H1 (cell line): ENCODE measurements around the gene RERE. TPM values are rescaled to one million over a fixed set of nuclear protein-coding genes. Genes with fewer than 3 reads are reported as not detected.

Experiments
- CTCF ChIA-PET: fragments of 300-600 bp; sonication (Branson Sonifier 250); formaldehyde crosslinking; loops from one replicate; lab custom pipeline; 2021; ENCODE audit not compliant: partially characterized antibody; lab: Charles Lee
- POLR2A ChIA-PET: fragments of 300-600 bp; sonication (Branson Sonifier 250); formaldehyde crosslinking; loops from one replicate; lab custom pipeline; 2021; ENCODE audit warnings: inconsistent platforms; ENCODE audit not compliant: partially characterized antibody; lab: Charles Lee
- DNase-seq, 2 experiments: peaks; one replicate each; pipeline versions ENCODE4 v3.0.0 to v3.0.0-alpha.2; 2010 to 2022; ENCODE audit warnings: low spot score in 2 of 2, low read depth in 1 of 2, mixed read lengths in 1 of 2
- FAIRE-seq: peaks from 2 replicates; lab custom pipeline; 2011; peaks lifted over from hg19 to GRCh38; lab: Jason Lieb, UNC
- H2AFZ ChIP-seq: 2 replicates; pipeline ENCODE4 v1.8.1; 2012; ENCODE audit warnings: low read length, inconsistent platforms
- H2AK5ac ChIP-seq: 2 replicates; pipeline ENCODE4 v1.6.1; 2013; ENCODE audit warnings: low read depth, low read length
- H2BK120ac ChIP-seq: replicated peaks from 2 replicates; pipeline ENCODE3; 2013; ENCODE audit warnings: low read depth, low read length, inconsistent platforms
- H2BK12ac ChIP-seq: 2 replicates; pipeline ENCODE4 v1.6.1; 2013; ENCODE audit warnings: low read depth, low read length
- H2BK15ac ChIP-seq: 2 replicates; pipeline ENCODE4 v1.6.1; 2013; ENCODE audit warnings: low read length
- H2BK20ac ChIP-seq: 2 replicates; pipeline ENCODE4 v1.6.1; 2013; ENCODE audit warnings: low read length
- H2BK5ac ChIP-seq: 2 replicates; pipeline ENCODE4 v1.6.1; 2013; ENCODE audit warnings: low read depth, low read length
- H3K14ac ChIP-seq: 2 replicates; pipeline ENCODE4 v1.6.1; 2013; ENCODE audit warnings: inconsistent platforms; ENCODE audit not compliant: insufficient read length
- H3K18ac ChIP-seq: 2 replicates; pipeline ENCODE4 v1.6.1; 2013; ENCODE audit warnings: low read length; ENCODE audit errors: extremely low read depth
- H3K23ac ChIP-seq: 2 replicates; pipeline ENCODE4 v1.6.1; 2013; ENCODE audit warnings: inconsistent platforms; ENCODE audit not compliant: insufficient read length
- H3K23me2 ChIP-seq: 2 replicates; pipeline ENCODE4 v1.6.1; 2013; ENCODE audit warnings: low read depth, low read length
- H3K27ac ChIP-seq: 2 replicates; pipeline ENCODE4 v1.6.1; 2011; ENCODE audit warnings: low read depth, low read length, inconsistent platforms
- H3K27me3 ChIP-seq, 4 experiments: replicated peaks in 1 of 4; 1 replicate in 1 of 4; 2 replicates in 3 of 4; pipeline versions ENCODE4 v1.6.1 to v1.8.1; 2011 to 2013; ENCODE audit warnings: low read length in 3 of 4, mild to moderate bottlenecking in 3 of 4, inconsistent platforms in 2 of 4, mixed read lengths in 2 of 4, moderate library complexity in 1 of 4; ENCODE audit not compliant: control insufficient read depth in 3 of 4, insufficient read depth in 3 of 4; ENCODE audit errors: extremely low read depth in 1 of 4
- H3K36me3 ChIP-seq, 4 experiments: 2 replicates each; pipeline versions ENCODE4 v1.6.1 to v1.8.1; 2011 to 2013; ENCODE audit warnings: mild to moderate bottlenecking in 4 of 4, low read length in 3 of 4, moderate library complexity in 2 of 4, control low read depth in 1 of 4, inconsistent platforms in 1 of 4; ENCODE audit not compliant: insufficient read depth in 4 of 4, control insufficient read depth in 2 of 4
- H3K4ac ChIP-seq: replicated peaks from 2 replicates; pipeline ENCODE3; 2013; ENCODE audit warnings: low read length, low read depth, mixed read lengths, inconsistent platforms; ENCODE audit not compliant: insufficient read length
- H3K4me1 ChIP-seq, 4 experiments: replicated peaks in 1 of 4; 1 replicate in 1 of 4; 2 replicates in 3 of 4; pipeline versions ENCODE4 v1.6.1 to v1.8.1; 2011 to 2013; ENCODE audit warnings: low read length in 3 of 4, inconsistent platforms in 2 of 4, mixed read lengths in 1 of 4; ENCODE audit not compliant: insufficient read depth in 4 of 4, control insufficient read depth in 3 of 4
- H3K4me2 ChIP-seq, 2 experiments: 2 replicates each; pipeline versions ENCODE4 v1.6.1 to v1.8.1; 2011 to 2013; ENCODE audit warnings: low read depth in 2 of 2, low read length in 2 of 2, control low read depth in 1 of 2, inconsistent platforms in 1 of 2, mild to moderate bottlenecking in 1 of 2; ENCODE audit not compliant: insufficient read depth in 1 of 2
- H3K4me3 ChIP-seq, 4 experiments: fragments of 200-600, 300-600 bp in 1 of 4; sonication (generic), shearing (Covaris generic), sonication (Bioruptor Twin) in 1 of 4; 2 replicates each; pipeline versions ENCODE4 v1.5.1 to v1.8.1; 2011 to 2016; ENCODE audit warnings: low read length in 4 of 4, low read depth in 3 of 4, control low read depth in 2 of 4, inconsistent platforms in 2 of 4, mild to moderate bottlenecking in 2 of 4, mixed read lengths in 1 of 4, moderate library complexity in 1 of 4; ENCODE audit not compliant: insufficient read depth in 2 of 4; ENCODE audit errors: extremely low read depth in 1 of 4
- H3K56ac ChIP-seq: replicated peaks from 2 replicates; pipeline ENCODE3; 2013; ENCODE audit warnings: low read depth, mild to moderate bottlenecking, mixed read lengths, low read length, inconsistent platforms; ENCODE audit not compliant: insufficient read length
- H3K79me1 ChIP-seq: 2 replicates; pipeline ENCODE4 v1.6.1; 2013; ENCODE audit warnings: low read depth, low read length, control low read depth
- H3K79me2 ChIP-seq, 2 experiments: 2 replicates each; pipeline versions ENCODE4 v1.6.1 to v1.8.1; 2012 to 2013; ENCODE audit warnings: low read length in 2 of 2, mild to moderate bottlenecking in 2 of 2, inconsistent platforms in 1 of 2; ENCODE audit not compliant: insufficient read depth in 2 of 2, control insufficient read depth in 1 of 2
- H3K9ac ChIP-seq, 4 experiments: replicated peaks in 1 of 4; 1 replicate in 1 of 4; 2 replicates in 3 of 4; pipeline versions ENCODE4 v1.6.1 to v1.8.1; 2011 to 2013; ENCODE audit warnings: low read depth in 3 of 4, low read length in 3 of 4, control low read depth in 2 of 4, mild to moderate bottlenecking in 2 of 4, moderate library complexity in 2 of 4, inconsistent platforms in 1 of 4; ENCODE audit errors: extremely low read depth in 1 of 4
- H3K9me3 ChIP-seq, 2 experiments: 2 replicates each; pipeline versions ENCODE4 v1.6.1 to v1.8.1; 2012 to 2013; ENCODE audit warnings: mild to moderate bottlenecking in 2 of 2, moderate library complexity in 2 of 2, control low read depth in 1 of 2, inconsistent platforms in 1 of 2, low read depth in 1 of 2, low read length in 1 of 2, mixed read lengths in 1 of 2; ENCODE audit not compliant: insufficient read depth in 2 of 2
- H4K20me1 ChIP-seq, 2 experiments: replicated peaks in 1 of 2; 2 replicates each; pipeline versions ENCODE3 to v1.8.1; 2011 to 2013; ENCODE audit warnings: inconsistent platforms in 2 of 2, low read length in 2 of 2, mild to moderate bottlenecking in 1 of 2; ENCODE audit not compliant: insufficient read depth in 2 of 2, control insufficient read depth in 1 of 2
- H4K5ac ChIP-seq: 2 replicates; pipeline ENCODE4 v1.6.1; 2013; ENCODE audit warnings: low read length, low read depth, mixed read lengths, inconsistent platforms; ENCODE audit not compliant: insufficient read length
- H4K8ac ChIP-seq: 2 replicates; pipeline ENCODE4 v1.8.0; 2013; ENCODE audit warnings: mild to moderate bottlenecking, moderate library complexity, low read length, inconsistent platforms; ENCODE audit not compliant: insufficient read depth; ENCODE audit errors: extremely low read depth
- H4K91ac ChIP-seq: replicated peaks from 2 replicates; pipeline ENCODE3; 2013; ENCODE audit warnings: low read length, mixed read lengths, inconsistent platforms; ENCODE audit not compliant: insufficient read length
- ATF2 ChIP-seq: IDR thresholded peaks from 2 replicates; pipeline ENCODE4 v1.6.1; 2012; ENCODE audit warnings: low read length, inconsistent platforms
- CHD1 ChIP-seq: IDR thresholded peaks from 2 replicates; pipeline ENCODE4 v1.6.1; 2012; ENCODE audit warnings: low read depth, low read length, improper control_type of control experiment
- CHD2 ChIP-seq: IDR thresholded peaks from 2 replicates; pipeline ENCODE4 v1.6.1; 2012; ENCODE audit warnings: low read length, improper control_type of control experiment
- CREB1 ChIP-seq: IDR thresholded peaks from 2 replicates; pipeline ENCODE4 v1.6.1; 2012; ENCODE audit warnings: inconsistent platforms
- HDAC2 ChIP-seq, 2 experiments: fragments of 300-600 bp in 1 of 2; sonication (generic) in 1 of 2; IDR thresholded peaks; 2 replicates each; pipeline ENCODE4 v1.6.1; 2011 to 2012; ENCODE audit warnings: low read depth in 2 of 2, low read length in 2 of 2, mild to moderate bottlenecking in 2 of 2, moderate library complexity in 2 of 2, borderline replicate concordance in 1 of 2, inconsistent platforms in 1 of 2
- KDM5A ChIP-seq: fragments of 200-600 bp; IDR thresholded peaks from 2 replicates; pipeline ENCODE4 v1.7.1; 2012; ENCODE audit warnings: mild to moderate bottlenecking, low read length, inconsistent platforms, mixed read lengths
- PHF8 ChIP-seq: fragments of 200-600 bp; sonication (generic); conservative IDR thresholded peaks from 2 replicates; pipeline ENCODE4 v1.7.1; 2012; ENCODE audit warnings: low read depth, mild to moderate bottlenecking, inconsistent platforms, low read length, moderate library complexity
- POU5F1 ChIP-seq: IDR thresholded peaks from 2 replicates; pipeline ENCODE4 v1.6.1; 2011; ENCODE audit warnings: low read depth, mild to moderate bottlenecking, low read length, moderate library complexity
- RBBP5 ChIP-seq: IDR thresholded peaks from 2 replicates; pipeline ENCODE4 v1.7.1; 2012; ENCODE audit warnings: low read depth, mild to moderate bottlenecking, inconsistent platforms, low read length, moderate library complexity, borderline replicate concordance
- RFX5 ChIP-seq: IDR thresholded peaks from 2 replicates; pipeline ENCODE4 v1.6.1; 2011; ENCODE audit warnings: low read depth, low read length, improper control_type of control experiment, borderline replicate concordance
- SIRT6 ChIP-seq: IDR thresholded peaks from one replicate; pipeline ENCODE4 v1.7.1; 2012; ENCODE audit warnings: low read length, inconsistent platforms
- SUZ12 ChIP-seq: fragments of 200-600 bp; sonication (generic); IDR thresholded peaks from 2 replicates; pipeline ENCODE4 v1.6.1; 2012; ENCODE audit warnings: mild to moderate bottlenecking, inconsistent platforms, low read length, moderate library complexity, mixed read lengths
- TEAD4 ChIP-seq: IDR thresholded peaks from 2 replicates; pipeline ENCODE4 v1.6.1; 2012; ENCODE audit warnings: low read depth, low read length, inconsistent platforms, mixed read lengths
- WGBS, 2 experiments: shearing (Covaris generic) in 1 of 2; methylation state at CpG; one replicate each; pipeline versions ENCODE4 v1.1.6 to v1.1.7; 2013 to 2015; ENCODE audit warnings: low lambda C conversion rate in 2 of 2, mixed read lengths in 2 of 2, inconsistent platforms in 1 of 2, low coverage in 1 of 2, missing lambda C conversion rate in 1 of 2; ENCODE audit not compliant: insufficient replicate concordance in 2 of 2, insufficient coverage in 1 of 2, insufficient read length in 1 of 2; ENCODE audit errors: extremely low coverage in 1 of 2, missing lambda C conversion rate in 1 of 2; 5-methylcytosine and 5-hydroxymethylcytosine counted together
- polyA plus RNA-seq, 7 experiments: library from polyadenylated mRNA; depleted of rRNA in 3 of 7; stranded (reverse) in 5 of 7; unstranded in 2 of 7; fragments of >200 nt in 5 of 7; fragments of 200-250 nt in 2 of 7; gene quantifications; 1 replicate in 5 of 7; 2 replicates in 1 of 7; 4 replicates in 1 of 7; pipeline versions ENCODE4 v1.2.1 to v1.2.3, GENCODE V29; 2011 to 2013; ENCODE audit warnings: missing spikeins in 2 of 7, mixed read lengths in 2 of 7
- total RNA-seq: library from RNA; stranded (reverse); fragmentation: NEBNext Ultra II Directional; extraction: Animal tissue kit (Norgen Biotek cat#: 25700); gene quantifications from 2 replicates; pipeline ENCODE4 v1.2.1, GENCODE V29; 2021

The RERE gene
- total and polyA plus RNA-seq, 2 of the 8 experiments (the other 6 are each of a cell fraction or from before 2014, with no cell fraction given): 15.3 to 142 TPM

- H3K9ac ChIP-seq: no peak overlapping the region
- CTCF ChIA-PET: interaction anchor here (0.6 to 1.4 kb wide), 7 partner anchors 8 to 104 kb away, joined by 3 to 6 read pairs (median 3); no protein-coding TSS in a partner anchor
- no peak overlapping the region for H2AK5ac ChIP-seq
- no peak overlapping the region for H3K4me2 ChIP-seq
- no peak overlapping the region for H3K27ac ChIP-seq
- TF ChIP-seq CHD2 (no peak), RFX5 (no peak), POU5F1 (no peak), ATF2 (no peak), RBBP5 (no peak), KDM5A (no peak), CREB1 (no peak), SIRT6 (no peak), PHF8 (no peak), CHD1 (no peak), HDAC2 (IDR thresholded peaks at IDR 0.05; ENCODE audit: borderline replicate concordance in 1 of 2, low read depth in 2 of 2, low read length in 2 of 2) (no peak), SUZ12 (no peak), TEAD4 (no peak)
- no peak overlapping the region for H3K14ac ChIP-seq
- H4K20me1 ChIP-seq: peaks cover 6 to 10% of the 10 kb centered on the region in 2 experiments
- peaks cover 5% of the 10 kb centered on the region; the same call in 1 of the 2 replicates for H3K79me1 ChIP-seq
- H3K79me2 ChIP-seq: peaks cover 0 to 98% of the 10 kb centered on the region in 2 experiments; a peak in 3 of 4 replicates
- no peak overlapping the region for H4K5ac ChIP-seq
- H4K91ac ChIP-seq: no peak overlapping the region
- DNase-seq: no peak
- no peak overlapping the region for H4K8ac ChIP-seq
- no peak overlapping the region for H2BK120ac ChIP-seq
- H3K18ac ChIP-seq: no peak overlapping the region
- H2BK5ac ChIP-seq: no peak overlapping the region
- POLR2A ChIA-PET: interaction anchor here (0.9 to 2.2 kb wide), 2 partner anchors 11 to 24 kb away, joined by 3 to 7 read pairs; no protein-coding TSS in a partner anchor
- no peak overlapping the region for H2BK20ac ChIP-seq
- H2AFZ ChIP-seq: no peak overlapping the region
- no peaks in the 10 kb centered on the region for H3K23me2 ChIP-seq
- 90% methylated on average over 3 of the region's 3 CpGs; no CpG with 5 or more reads in 1 of the 2 experiments for WGBS, 2 experiments
- no peaks in the 10 kb centered on the region for H3K36me3 ChIP-seq
- H3K23ac ChIP-seq: no peak overlapping the region
- no peak overlapping the region for H3K4me3 ChIP-seq
- no peak overlapping the region for H3K56ac ChIP-seq
- no peak for FAIRE-seq
- no peaks in the 10 kb centered on the region for H3K27me3 ChIP-seq
- H2BK15ac ChIP-seq: no peak overlapping the region
- H3K9me3 ChIP-seq: no peaks in the 10 kb centered on the region
- peaks cover 0 to 2% (median under 1%) of the 10 kb centered on the region in 4 experiments; a peak in 3 of 7 replicates for H3K4me1 ChIP-seq
- H2BK12ac ChIP-seq: no peak overlapping the region
- H3K4ac ChIP-seq: no peak overlapping the region
These were observed 234.4 kb downstream of the RERE start for GRCh38 chr1:8583031-8583430.
